HFF-Myc (cell line): ENCODE results near the gene CARMIL1.

Experiments used
- DNase-seq: peaks from one replicate; pipeline ENCODE4 v3.0.0-alpha.2; 2011; ENCODE audit warnings: low read depth; ENCODE audit errors: extremely low read depth
- H3K4me3 ChIP-seq: replicated peaks from 2 replicates; pipeline ENCODE4 v1.5.1; 2011; ENCODE audit warnings: low read depth, mild to moderate bottlenecking, control low read depth, low read length
- TF ChIP-seq, protein P1 (sequence below): IDR thresholded peaks from 2 replicates; pipeline ENCODE4 v1.5.1; 2012; ENCODE audit warnings: mild to moderate bottlenecking, low read depth, low read length, control low read depth; ENCODE audit errors: missing control alignments

The CARMIL1 gene

DNA sequence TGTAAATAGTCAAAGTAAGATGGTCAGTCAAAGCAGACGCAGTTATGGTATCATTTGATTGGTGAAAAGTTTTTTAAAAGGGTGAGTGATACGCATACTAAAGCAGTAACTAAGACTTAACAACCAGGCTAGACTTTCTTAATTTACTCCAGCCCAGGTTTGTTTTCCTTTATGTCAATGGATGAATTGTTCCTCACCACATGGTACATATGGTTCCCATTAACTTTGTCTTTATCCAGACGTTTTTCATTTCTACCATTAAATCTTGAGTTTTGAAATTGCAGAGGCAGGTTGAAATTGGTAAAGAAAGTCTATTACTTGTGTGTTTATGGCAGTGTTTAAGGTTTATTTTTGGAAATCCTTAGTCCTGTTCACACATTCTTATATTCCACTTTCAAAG is 274.3 kb downstream of the CARMIL1 start:
- TF ChIP-seq, protein P1, sequence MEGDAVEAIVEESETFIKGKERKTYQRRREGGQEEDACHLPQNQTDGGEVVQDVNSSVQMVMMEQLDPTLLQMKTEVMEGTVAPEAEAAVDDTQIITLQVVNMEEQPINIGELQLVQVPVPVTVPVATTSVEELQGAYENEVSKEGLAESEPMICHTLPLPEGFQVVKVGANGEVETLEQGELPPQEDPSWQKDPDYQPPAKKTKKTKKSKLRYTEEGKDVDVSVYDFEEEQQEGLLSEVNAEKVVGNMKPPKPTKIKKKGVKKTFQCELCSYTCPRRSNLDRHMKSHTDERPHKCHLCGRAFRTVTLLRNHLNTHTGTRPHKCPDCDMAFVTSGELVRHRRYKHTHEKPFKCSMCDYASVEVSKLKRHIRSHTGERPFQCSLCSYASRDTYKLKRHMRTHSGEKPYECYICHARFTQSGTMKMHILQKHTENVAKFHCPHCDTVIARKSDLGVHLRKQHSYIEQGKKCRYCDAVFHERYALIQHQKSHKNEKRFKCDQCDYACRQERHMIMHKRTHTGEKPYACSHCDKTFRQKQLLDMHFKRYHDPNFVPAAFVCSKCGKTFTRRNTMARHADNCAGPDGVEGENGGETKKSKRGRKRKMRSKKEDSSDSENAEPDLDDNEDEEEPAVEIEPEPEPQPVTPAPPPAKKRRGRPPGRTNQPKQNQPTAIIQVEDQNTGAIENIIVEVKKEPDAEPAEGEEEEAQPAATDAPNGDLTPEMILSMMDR = no peak
- H3K4me3 ChIP-seq = no peak overlapping the region
- DNase-seq = peak; percentile 54

DNA sequence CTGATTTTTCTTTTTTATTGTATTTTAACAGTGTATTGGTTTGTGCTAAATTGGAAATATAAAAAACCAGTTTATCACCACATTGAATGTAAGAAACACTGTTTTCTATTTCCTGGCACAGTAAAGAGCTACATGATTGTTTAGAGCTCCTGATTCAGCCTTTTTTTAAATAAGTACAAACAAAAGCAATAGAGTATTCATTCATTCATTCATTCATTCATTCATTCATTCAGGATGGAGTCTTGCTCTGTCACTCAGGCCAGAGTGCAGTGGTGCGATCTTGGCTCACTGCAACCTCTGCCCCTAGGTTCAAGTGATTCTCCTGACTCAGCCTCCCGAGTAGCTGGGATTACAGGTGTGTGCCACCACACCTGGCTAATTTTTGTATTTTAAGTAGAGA is 276.0 kb downstream of the CARMIL1 start:
- H3K4me3 ChIP-seq = no peak overlapping the region
- TF ChIP-seq, protein P1 = no peak
- no peak for DNase-seq

GRCh38 chr6:25556516-25556915 is 277.3 kb downstream of the CARMIL1 start:
- DNase-seq = peak; percentile 67
- TF ChIP-seq, protein P1 = peak; percentile 82
- H3K4me3 ChIP-seq = no peak overlapping the region

DNA sequence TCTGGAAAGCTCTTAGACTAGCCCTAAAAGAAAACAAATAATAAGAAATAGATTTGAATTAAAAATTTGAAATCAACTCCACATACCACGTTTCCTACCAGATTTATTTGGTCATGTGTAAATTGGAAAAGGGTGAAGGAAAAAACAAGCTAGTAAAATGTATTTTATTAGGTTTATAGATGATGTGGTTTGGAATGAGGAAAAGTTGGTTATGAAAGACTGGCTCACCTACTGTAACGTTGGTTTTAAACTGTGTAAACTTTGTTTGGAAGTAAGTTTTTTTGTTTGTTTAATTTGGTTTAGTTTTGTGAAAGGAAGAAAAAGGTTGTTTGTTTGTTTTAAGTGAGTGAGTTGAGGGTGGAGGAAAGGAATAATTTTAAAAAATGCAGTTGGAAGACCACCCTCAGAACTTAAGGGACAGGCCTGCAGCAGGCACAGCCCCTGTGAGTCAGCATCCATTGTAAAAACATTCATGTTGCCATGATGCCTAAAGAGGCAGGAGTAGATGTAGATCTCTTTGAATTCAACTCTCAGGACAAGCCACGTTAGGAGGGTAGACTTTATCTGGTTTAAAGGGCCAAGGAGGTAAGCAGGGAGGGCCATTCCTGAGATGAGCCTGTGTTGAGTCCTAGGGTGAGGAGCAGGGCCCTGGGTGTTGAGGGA is 279.1 kb downstream of the CARMIL1 start:
- TF ChIP-seq, protein P1 = no peak
- H3K4me3 ChIP-seq = no peak overlapping the region
- DNase-seq = no peak

DNA sequence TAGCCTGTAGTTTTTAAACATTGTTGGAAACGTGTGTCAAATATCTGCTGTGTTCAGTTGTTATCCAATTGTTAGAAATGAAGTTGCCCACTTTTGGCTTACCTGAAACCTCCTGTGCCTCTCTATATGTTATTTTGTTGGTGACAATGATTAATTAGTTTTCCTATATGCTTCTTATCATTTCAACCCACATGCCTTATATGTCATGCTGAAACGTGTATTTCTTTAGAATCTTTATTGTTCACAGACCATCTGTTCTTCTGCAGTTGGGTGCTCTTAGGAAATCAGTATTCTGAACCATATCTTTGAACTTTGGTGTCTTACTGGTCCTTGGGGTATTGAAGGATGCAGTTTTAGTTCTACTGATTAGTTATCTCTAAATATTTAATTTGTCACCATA is 281.7 kb downstream of the CARMIL1 start:
- TF ChIP-seq, protein P1 = no peak
- DNase-seq = no peak
- no peak overlapping the region for H3K4me3 ChIP-seq

DNA sequence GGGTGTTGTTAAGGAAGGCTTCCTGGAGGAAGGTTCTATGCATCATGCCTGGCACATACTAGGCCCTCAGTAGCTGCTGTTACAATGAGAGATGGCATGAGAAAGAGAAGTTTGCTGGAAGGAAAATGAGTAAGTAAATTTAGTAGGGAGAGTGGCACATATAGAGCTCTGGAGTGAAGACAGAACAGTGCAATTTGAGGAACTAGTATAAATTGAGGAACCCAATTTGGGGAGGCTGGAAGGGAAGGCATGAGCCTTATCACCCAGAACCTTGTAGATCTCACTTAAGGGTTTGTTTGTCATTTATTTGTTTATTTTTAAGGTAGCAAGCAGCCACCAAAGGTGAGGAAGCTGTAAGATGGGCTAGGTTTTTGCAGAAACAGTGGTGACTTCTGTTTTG is 285.8 kb downstream of the CARMIL1 start:
- no peak for DNase-seq
- TF ChIP-seq, protein P1 = no peak
- H3K4me3 ChIP-seq = no peak overlapping the region

GRCh38 chr6:25570578-25570977 is 291.4 kb downstream of the CARMIL1 start:
- no peak for DNase-seq
- TF ChIP-seq, protein P1 = no peak
- H3K4me3 ChIP-seq = no peak overlapping the region
